SK-N-SH (cell line): ENCODE measurements around the gene C19orf67. TPM values are rescaled to one million over a fixed set of nuclear protein-coding genes. Genes with fewer than 3 reads are reported as not detected.
A peak's percentile ranks its signal among the peaks of the same experiment; 100 is the strongest.

Experiments used
- CTCF ChIA-PET: fragments of 300-600, 350-600 bp; formaldehyde crosslinking; extraction: SDS; loops from one replicate; lab custom pipeline; 2021; lab: Yijun Ruan, JAX
- POLR2A ChIA-PET: fragments of 350-600 bp; sonication (Branson Sonifier 250); formaldehyde crosslinking; extraction: SDS; loops from one replicate; lab custom pipeline; 2020; ENCODE audit warnings: antibody characterized with exemption, inconsistent platforms; lab: Yijun Ruan, JAX
- DNase-seq: peaks from one replicate; pipeline ENCODE4 v3.0.0; 2012
- H2AFZ ChIP-seq: fragments of 200-600 bp; sonication (generic); 2 replicates; pipeline ENCODE4 v1.8.1; 2016; ENCODE audit warnings: antibody characterized with exemption, mild to moderate bottlenecking, low read depth
- H3F3A ChIP-seq: fragments of 200-600 bp; sonication (generic); replicated peaks from 2 replicates; pipeline ENCODE3; 2016; ENCODE audit warnings: antibody characterized with exemption, mild to moderate bottlenecking; ENCODE audit not compliant: insufficient read depth
- H3K27ac ChIP-seq, 2 experiments: fragments of 200-500 bp in 1 of 2; fragments of 200-600 bp in 1 of 2; sonication (Bioruptor generic) in 1 of 2; sonication (generic), shearing (Covaris generic) in 1 of 2; 2 replicates each; pipeline versions ENCODE4 v1.5.1 to v1.6.1; 2014 to 2016; ENCODE audit warnings: low read depth in 2 of 2, inconsistent platforms in 1 of 2, low read length in 1 of 2, mild to moderate bottlenecking in 1 of 2, mixed read lengths in 1 of 2
- H3K27me3 ChIP-seq: fragments of 200-600 bp; sonication (generic), shearing (Covaris generic); 2 replicates; pipeline ENCODE4 v1.6.1; 2016; ENCODE audit warnings: mixed run types; ENCODE audit not compliant: insufficient read depth
- H3K36me3 ChIP-seq, 2 experiments: fragments of 200-500 bp in 1 of 2; fragments of 200-600 bp in 1 of 2; sonication (Bioruptor generic) in 1 of 2; sonication (generic) in 1 of 2; replicated peaks in 1 of 2; 2 replicates each; pipeline versions ENCODE3 to v1.5.1; 2014 to 2016; ENCODE audit warnings: low read length in 1 of 2, mild to moderate bottlenecking in 1 of 2; ENCODE audit not compliant: insufficient read depth in 2 of 2, control insufficient read depth in 1 of 2
- H3K4me1 ChIP-seq, 2 experiments: fragments of 200-500 bp in 1 of 2; fragments of 200-600 bp in 1 of 2; sonication (Bioruptor generic) in 1 of 2; sonication (generic), shearing (Covaris generic) in 1 of 2; 2 replicates each; pipeline versions ENCODE4 v1.5.1 to v1.6.1; 2014 to 2016; ENCODE audit warnings: low read depth in 1 of 2, low read length in 1 of 2, mixed run types in 1 of 2; ENCODE audit not compliant: insufficient read depth in 2 of 2, control insufficient read depth in 1 of 2
- H3K4me2 ChIP-seq: fragments of 200-600 bp; sonication (generic), shearing (Covaris generic); 2 replicates; pipeline ENCODE4 v1.6.1; 2017; ENCODE audit warnings: mixed run types
- H3K4me3 ChIP-seq, 2 experiments: fragments of 200-500 bp in 1 of 2; fragments of 200-600 bp in 1 of 2; sonication (Bioruptor generic) in 1 of 2; sonication (generic), shearing (Covaris generic) in 1 of 2; 2 replicates each; pipeline versions ENCODE4 v1.5.1 to v1.8.1; 2014 to 2016; ENCODE audit warnings: low read depth in 2 of 2, inconsistent platforms in 1 of 2, low read length in 1 of 2, mild to moderate bottlenecking in 1 of 2, mixed read lengths in 1 of 2, moderate library complexity in 1 of 2
- H3K79me2 ChIP-seq: fragments of 200-600 bp; sonication (generic); 2 replicates; pipeline ENCODE4 v1.8.1; 2017; ENCODE audit warnings: mild to moderate bottlenecking; ENCODE audit not compliant: insufficient read depth
- H3K9ac ChIP-seq: fragments of 200-600 bp; sonication (generic); 2 replicates; pipeline ENCODE4 v1.6.1; 2017; ENCODE audit warnings: mixed run types
- H3K9me2 ChIP-seq: fragments of 200-600 bp; sonication (generic); 2 replicates; pipeline ENCODE4 v1.6.1; 2017; ENCODE audit warnings: mixed run types
- H3K9me3 ChIP-seq: fragments of 200-600 bp; sonication (generic); 2 replicates; pipeline ENCODE4 v1.6.1; 2017; ENCODE audit warnings: mixed run types, mild to moderate bottlenecking, moderate library complexity
- H4K20me1 ChIP-seq: fragments of 200-600 bp; sonication (generic); 2 replicates; pipeline ENCODE4 v1.6.1; 2017; ENCODE audit warnings: mild to moderate bottlenecking, mixed run types; ENCODE audit not compliant: insufficient read depth
- MXI1 ChIP-seq: IDR thresholded peaks from 2 replicates; pipeline ENCODE4 v1.6.1; 2012; ENCODE audit warnings: mild to moderate bottlenecking, low read depth, low read length, improper control_type of control experiment
- NRF1 ChIP-seq: IDR thresholded peaks from 2 replicates; pipeline ENCODE4 v1.6.1; 2012; ENCODE audit warnings: low read depth, mild to moderate bottlenecking, low read length
- RAD21 ChIP-seq: IDR thresholded peaks from 2 replicates; pipeline ENCODE4 v1.6.1; 2012; ENCODE audit warnings: mild to moderate bottlenecking, low read length
- SMC3 ChIP-seq: IDR thresholded peaks from 2 replicates; pipeline ENCODE4 v1.6.1; 2012; ENCODE audit warnings: low read depth, low read length, improper control_type of control experiment
- USF1 ChIP-seq: IDR thresholded peaks from 2 replicates; pipeline ENCODE4 v1.4.0; 2012; ENCODE audit warnings: low read depth, borderline replicate concordance
- WGBS: methylation state at CpG from one replicate; pipeline ENCODE4 v1.1.6; 2017; ENCODE audit warnings: low lambda C conversion rate; 5-methylcytosine and 5-hydroxymethylcytosine counted together
- polyA plus RNA-seq, 3 experiments: library from polyadenylated mRNA; depleted of rRNA; stranded (reverse); fragments of >200 nt; gene quantifications; 2 replicates each; pipeline ENCODE4 v1.2.3, GENCODE V29; 2012
- TF ChIP-seq, protein P1 (sequence below): fragments of 200-600 bp; sonication (generic); IDR thresholded peaks from 2 replicates; pipeline ENCODE4 v1.6.1; 2017; ENCODE audit warnings: antibody characterized with exemption, mild to moderate bottlenecking, moderate library complexity

The C19orf67 gene
- polyA plus RNA-seq, 1 of the 3 experiments (the other 2 are of a cell fraction), result not detected

DNA sequence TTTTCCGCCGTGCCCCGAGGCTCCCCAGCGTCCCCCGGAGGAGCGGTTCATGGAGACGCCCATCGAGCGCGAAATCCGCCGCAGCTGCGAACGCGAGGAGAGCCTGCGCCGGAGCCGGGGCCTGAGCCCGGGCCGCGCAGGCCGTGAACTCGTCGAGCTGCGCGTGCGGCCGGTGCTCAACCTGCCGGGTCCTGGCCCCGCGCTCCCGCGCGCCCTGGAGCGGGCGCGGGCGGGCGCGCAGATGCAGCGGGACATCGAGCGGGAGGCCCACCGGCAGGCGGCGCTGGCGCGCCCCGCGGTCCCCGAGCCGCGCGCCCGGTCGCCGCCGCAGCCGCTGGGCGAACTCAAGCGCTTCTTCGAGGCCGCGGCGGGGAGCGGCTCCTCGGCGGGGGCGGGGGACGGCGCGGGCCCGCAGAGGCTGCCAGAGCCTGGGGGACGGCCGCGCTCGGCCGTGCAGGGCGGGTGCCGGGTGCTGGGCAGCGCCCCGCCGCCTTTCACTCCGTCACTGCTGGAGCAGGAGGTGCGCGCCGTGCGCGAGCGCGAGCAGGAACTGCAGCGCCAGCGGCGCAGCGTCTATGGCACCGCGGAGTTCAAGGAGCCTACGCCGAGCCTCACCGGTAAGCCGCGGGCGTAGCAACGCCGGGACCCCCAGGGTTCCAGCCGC is 12.2 kb downstream of the C19orf67 start:
- no peaks in the 10 kb centered on the region for H3K79me2 ChIP-seq
- H3K9me3 ChIP-seq, result no peaks in the 10 kb centered on the region
- no peaks in the 10 kb centered on the region for H3K9me2 ChIP-seq
- POLR2A ChIA-PET, result interaction anchor here (0.6 to 1.6 kb wide), 5 partner anchors 14 to 198 kb away, joined by 3 to 6 read pairs (median 4); partner anchors contain the start of gene IL27RA
- H3K27me3 ChIP-seq, result no peaks in the 10 kb centered on the region
- peaks cover 0 to 14% of the 10 kb centered on the region in 2 experiments; a peak in 1 of 4 replicates for H3K4me1 ChIP-seq
- no peaks in the 10 kb centered on the region for H4K20me1 ChIP-seq
- H3K4me2 ChIP-seq, result peak overlapping the region; percentile 93
- WGBS, result 0% methylated on average over 5 of the region's 106 CpGs
- no peaks in the 10 kb centered on the region for H3K36me3 ChIP-seq
- peak overlapping the region; percentile 60 to 85 for H3K4me3 ChIP-seq
- peak overlapping the region; percentile 70 for H3K9ac ChIP-seq
- peak overlapping the region; percentile 24 to 50; a peak in 3 of 4 replicates for H3K27ac ChIP-seq
- TF ChIP-seq SMC3 (peak; percentile 32; the same call in 1 of the 2 replicates), NRF1 (peak; percentile 63), MXI1 (peak; percentile 58), RAD21 (no peak)
- TF ChIP-seq, protein P1, sequence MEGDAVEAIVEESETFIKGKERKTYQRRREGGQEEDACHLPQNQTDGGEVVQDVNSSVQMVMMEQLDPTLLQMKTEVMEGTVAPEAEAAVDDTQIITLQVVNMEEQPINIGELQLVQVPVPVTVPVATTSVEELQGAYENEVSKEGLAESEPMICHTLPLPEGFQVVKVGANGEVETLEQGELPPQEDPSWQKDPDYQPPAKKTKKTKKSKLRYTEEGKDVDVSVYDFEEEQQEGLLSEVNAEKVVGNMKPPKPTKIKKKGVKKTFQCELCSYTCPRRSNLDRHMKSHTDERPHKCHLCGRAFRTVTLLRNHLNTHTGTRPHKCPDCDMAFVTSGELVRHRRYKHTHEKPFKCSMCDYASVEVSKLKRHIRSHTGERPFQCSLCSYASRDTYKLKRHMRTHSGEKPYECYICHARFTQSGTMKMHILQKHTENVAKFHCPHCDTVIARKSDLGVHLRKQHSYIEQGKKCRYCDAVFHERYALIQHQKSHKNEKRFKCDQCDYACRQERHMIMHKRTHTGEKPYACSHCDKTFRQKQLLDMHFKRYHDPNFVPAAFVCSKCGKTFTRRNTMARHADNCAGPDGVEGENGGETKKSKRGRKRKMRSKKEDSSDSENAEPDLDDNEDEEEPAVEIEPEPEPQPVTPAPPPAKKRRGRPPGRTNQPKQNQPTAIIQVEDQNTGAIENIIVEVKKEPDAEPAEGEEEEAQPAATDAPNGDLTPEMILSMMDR, result peak; percentile 38
- peak; percentile 92 for DNase-seq
- H3F3A ChIP-seq, result no peaks in the 10 kb centered on the region
- CTCF ChIA-PET, result interaction anchor here (0.6 to 6.7 kb wide), 48 partner anchors 9 to 802 kb away, joined by 3 to 146 read pairs (median 4); partner anchors contain the start of genes ADGRE5, C19orf67, DCAF15 and IL27RA
- H2AFZ ChIP-seq, result peak overlapping the region; percentile 99

DNA sequence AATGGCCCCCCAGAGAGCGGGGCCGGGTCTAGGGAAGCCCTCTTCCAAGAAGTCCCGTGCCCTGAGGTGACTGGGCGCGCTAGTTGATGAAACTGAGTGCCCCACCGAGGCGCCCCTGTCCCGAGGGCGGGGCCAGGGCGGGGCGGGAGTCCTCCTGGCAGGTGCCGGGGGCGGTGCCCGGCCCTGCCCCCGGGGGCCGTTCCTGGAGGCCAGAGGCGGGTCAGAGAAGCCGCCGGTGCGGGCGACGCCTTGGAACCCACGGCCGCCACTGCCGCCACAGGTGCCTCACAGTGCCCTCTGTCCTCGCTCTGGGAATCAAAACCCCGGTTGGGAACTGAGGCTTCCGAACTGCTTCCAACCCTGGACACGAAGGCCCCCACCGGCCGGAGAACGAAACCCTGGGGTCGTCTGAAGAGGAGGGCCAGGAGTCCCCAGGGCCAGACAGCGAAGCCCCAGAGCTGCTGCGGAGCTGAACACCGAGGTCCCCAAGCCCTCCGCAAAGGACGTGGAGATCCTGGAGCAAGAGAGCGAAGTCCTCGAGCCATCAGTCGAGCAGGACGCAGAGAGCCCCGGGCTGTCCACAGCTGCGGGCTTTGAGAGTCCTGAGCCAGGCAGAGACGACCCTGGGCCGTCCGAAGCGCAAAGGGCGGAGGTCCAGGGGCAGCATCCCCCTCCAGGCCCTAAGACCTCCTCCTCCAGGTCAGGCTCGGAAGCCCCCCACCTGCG is 12.9 kb downstream of the C19orf67 start, which contains the start of gene MISP3:
MISP3 (plus strand) TSS at position 252 of the 726 bp plus-strand sequence. CDS start 524 bp downstream, outside the sequence.
- Histone ChIP-seq H2AFZ (peak within 1 kb of the TSS; percentile 99; the same call in 1 of the 2 replicates), H3K4me2 (peak within 1 kb of the TSS; percentile 93), H3K36me3 (no peaks in the 10 kb centered on the region), H3K27ac (peak within 1 kb of the TSS; percentile 24 to 50; a peak in 3 of 4 replicates), H3K4me1 (peaks cover 0 to 14% of the 10 kb centered on the region in 2 experiments; a peak in 1 of 4 replicates), H3K9me3 (no peaks in the 10 kb centered on the region), H3K79me2 (no peaks in the 10 kb centered on the region), H3K9ac (peak within 1 kb of the TSS; percentile 70), H3K27me3 (no peaks in the 10 kb centered on the region), H3K9me2 (no peaks in the 10 kb centered on the region), H3K4me3 (peak within 1 kb of the TSS; percentile 60 to 85), H3F3A (no peaks in the 10 kb centered on the region), H4K20me1 (no peaks in the 10 kb centered on the region)
- ChIA-PET CTCF (interaction anchor here (0.6 to 6.7 kb wide), 50 partner anchors 8 to 801 kb away, joined by 3 to 146 read pairs (median 5); partner anchors contain the start of genes ADGRE5, BRME1, C19orf67 and CC2D1A), POLR2A (interaction anchor here (0.5 to 1.6 kb wide), 5 partner anchors 9 to 191 kb away, joined by 3 to 6 read pairs (median 3); no protein-coding TSS in a partner anchor)
- TF ChIP-seq USF1, result no peak
- no CpG with 5 or more reads among the region's 51 CpGs for WGBS
- DNase-seq, result peak; percentile 46
